Breast epithelium (tissue), 4 donors: ENCODE measurements around the gene TAAR6. TPM values are rescaled to one million over a fixed set of nuclear protein-coding genes. Genes with fewer than 3 reads are reported as not detected.

Experiments used
- DNase-seq, 2 donors: peaks; one replicate each; pipeline ENCODE4 v3.0.0-alpha.2; 2019; ENCODE audit warnings: low spot score in 2 of 2
- H3K27ac ChIP-seq, 2 donors: fragments of 200-600 bp; sonication (generic) in 1 of 2; one replicate each; pipeline ENCODE4 v1.5.1; 2016 to 2019; ENCODE audit warnings: mild to moderate bottlenecking in 1 of 2
- H3K27me3 ChIP-seq, 2 donors: fragments of 200-600 bp; sonication (generic) in 1 of 2; one replicate each; pipeline versions ENCODE4 v1.5.1 to v1.6.0; 2017 to 2019; ENCODE audit warnings: control low read depth in 1 of 2, mild to moderate bottlenecking in 1 of 2
- H3K36me3 ChIP-seq: fragments of 200-600 bp; one replicate; pipeline ENCODE4 v1.5.1; 2019
- H3K4me1 ChIP-seq, 2 donors: fragments of 200-600 bp; sonication (generic); one replicate each; pipeline ENCODE4 v1.5.1; 2016 to 2019; ENCODE audit warnings: control low read depth in 1 of 2
- H3K4me3 ChIP-seq, 3 donors: fragments of 200-600 bp; sonication (generic); 1 replicate in 2 of 3; 2 replicates in 1 of 3; pipeline ENCODE4 v1.5.1; 2016 to 2019; ENCODE audit warnings: mild to moderate bottlenecking in 3 of 3, moderate library complexity in 2 of 3
- H3K9me3 ChIP-seq, 2 donors: fragments of 200-600 bp; sonication (generic) in 1 of 2; one replicate each; pipeline ENCODE4 v1.5.1; 2016 to 2019; ENCODE audit warnings: control low read depth in 1 of 2
- CTCF ChIP-seq, 3 donors: fragments of 450-650 bp; IDR thresholded peaks; one replicate each; pipeline ENCODE4 v1.5.1; 2016 to 2017; ENCODE audit warnings: antibody characterized with exemption in 3 of 3, mild to moderate bottlenecking in 3 of 3, moderate library complexity in 3 of 3
- POLR2A ChIP-seq: fragments of 450-650 bp; IDR thresholded peaks from one replicate; pipeline ENCODE4 v1.6.1; 2016; ENCODE audit warnings: antibody characterized with exemption, mild to moderate bottlenecking, moderate library complexity
- POLR2AphosphoS5 ChIP-seq, 3 donors: sonication (generic); formaldehyde crosslinking; IDR thresholded peaks; one replicate each; pipeline ENCODE4 v1.6.1; 2017; ENCODE audit warnings: antibody characterized with exemption in 3 of 3
- intact Hi-C: fragments of 100-400 bp; cut with DNase I; formaldehyde crosslinking; loops from one replicate; pipeline ENCODE4 v1.15.1; 2023; ENCODE audit warnings: low total_unique reads
- total RNA-seq, 3 donors: library from RNA; depleted of rRNA; stranded (reverse); fragments of >200 nt; gene quantifications; one replicate each; pipeline ENCODE4 v1.1.0, GENCODE V29; 2016

Gene TAAR6
- total RNA-seq, 3 donors from 2014 or later: not detected

- DNase-seq: no peak
- H3K9me3 ChIP-seq: no peaks in the 10 kb centered on the region
- no peaks in the 10 kb centered on the region for H3K27me3 ChIP-seq
- H3K4me3 ChIP-seq: no peak overlapping the region
- no peaks in the 10 kb centered on the region for H3K36me3 ChIP-seq
- no peak overlapping the region for H3K27ac ChIP-seq
- intact Hi-C loops: no loop called here
- H3K4me1 ChIP-seq: no peaks in the 10 kb centered on the region
- TF ChIP-seq CTCF (IDR thresholded peaks at IDR 0.05) (no peak), POLR2A (no peak), POLR2AphosphoS5 (IDR thresholded peaks at IDR 0.05) (no peak)
Measured at GRCh38 chr6:132587424-132587823, 17.3 kb downstream of the TAAR6 start.

GRCh38 chr6:132589454-132589853, 19.3 kb downstream of the TAAR6 start, which contains the start of gene TAAR5:
Gene TAAR5, minus strand, starts transcription at chr6:132589741. Its CDS starts 55 bp downstream, at chr6:132589686.
- no peak within 1 kb of the TSS for H3K27ac ChIP-seq
- TF ChIP-seq POLR2A (no peak), CTCF (IDR thresholded peaks at IDR 0.05) (no peak), POLR2AphosphoS5 (IDR thresholded peaks at IDR 0.05) (no peak)
- intact Hi-C loops: no loop called here
- no peaks in the 10 kb centered on the region for H3K36me3 ChIP-seq
- no peaks in the 10 kb centered on the region for H3K4me1 ChIP-seq
- no peaks in the 10 kb centered on the region for H3K9me3 ChIP-seq
- H3K27me3 ChIP-seq: no peaks in the 10 kb centered on the region
- H3K4me3 ChIP-seq: no peak within 1 kb of the TSS
- no peak for DNase-seq

GRCh38 chr6:132590362-132590761, 20.2 kb downstream of the TAAR6 start:
- no peak for DNase-seq
- no peaks in the 10 kb centered on the region for H3K4me1 ChIP-seq
- H3K36me3 ChIP-seq: no peaks in the 10 kb centered on the region
- no peaks in the 10 kb centered on the region for H3K9me3 ChIP-seq
- no peak overlapping the region for H3K27ac ChIP-seq
- no peak overlapping the region for H3K4me3 ChIP-seq
- intact Hi-C loops: no loop called here
- no peak for TF ChIP-seq POLR2A
- no peak for TF ChIP-seq POLR2AphosphoS5 (IDR thresholded peaks at IDR 0.05)
- no peak for TF ChIP-seq CTCF (IDR thresholded peaks at IDR 0.05)
- H3K27me3 ChIP-seq: no peaks in the 10 kb centered on the region

- TF ChIP-seq CTCF (IDR thresholded peaks at IDR 0.05) (no peak), POLR2AphosphoS5 (IDR thresholded peaks at IDR 0.05) (no peak), POLR2A (no peak)
- intact Hi-C loops: no loop called here
- no peaks in the 10 kb centered on the region for H3K36me3 ChIP-seq
- no peaks in the 10 kb centered on the region for H3K27me3 ChIP-seq
- no peak overlapping the region for H3K4me3 ChIP-seq
- no peaks in the 10 kb centered on the region for H3K9me3 ChIP-seq
- H3K4me1 ChIP-seq: no peaks in the 10 kb centered on the region
- H3K27ac ChIP-seq: no peak overlapping the region
- DNase-seq: no peak
Measured at GRCh38 chr6:132592855-132593254, 22.7 kb downstream of the TAAR6 start.

GRCh38 chr6:132596201-132596600, 26.1 kb downstream of the TAAR6 start:
- no peak for DNase-seq
- Histone ChIP-seq H3K4me1 (no peaks in the 10 kb centered on the region), H3K9me3 (no peaks in the 10 kb centered on the region), H3K4me3 (no peak overlapping the region), H3K27ac (no peak overlapping the region), H3K27me3 (no peaks in the 10 kb centered on the region), H3K36me3 (no peaks in the 10 kb centered on the region)
- TF ChIP-seq POLR2AphosphoS5 (IDR thresholded peaks at IDR 0.05): no peak
- TF ChIP-seq CTCF (IDR thresholded peaks at IDR 0.05): no peak
- TF ChIP-seq POLR2A: no peak
- intact Hi-C loops: no loop called here
